Astrocyte of the spinal cord (primary cell): ENCODE results near the gene EARS2.

Experiments used
- DNase-seq: peaks from one replicate; pipeline ENCODE4 v3.0.0; 2011; ENCODE audit warnings: low read depth, low spot score
- H3K4me3 ChIP-seq: 2 replicates; pipeline ENCODE4 v1.5.1; 2011; ENCODE audit warnings: low read depth, mild to moderate bottlenecking, low read length, moderate library complexity
- in situ Hi-C: cut with HindIII; loops from 2 replicates; pipeline ENCODE4 v1.10.0; 2017; ENCODE audit warnings: low sequenced_read_pairs
- TF ChIP-seq, protein P1 (sequence below): IDR thresholded peaks from 2 replicates; pipeline ENCODE4 v1.5.1; 2012; ENCODE audit warnings: low read depth, mild to moderate bottlenecking, low read length, inconsistent platforms

The EARS2 gene

DNA sequence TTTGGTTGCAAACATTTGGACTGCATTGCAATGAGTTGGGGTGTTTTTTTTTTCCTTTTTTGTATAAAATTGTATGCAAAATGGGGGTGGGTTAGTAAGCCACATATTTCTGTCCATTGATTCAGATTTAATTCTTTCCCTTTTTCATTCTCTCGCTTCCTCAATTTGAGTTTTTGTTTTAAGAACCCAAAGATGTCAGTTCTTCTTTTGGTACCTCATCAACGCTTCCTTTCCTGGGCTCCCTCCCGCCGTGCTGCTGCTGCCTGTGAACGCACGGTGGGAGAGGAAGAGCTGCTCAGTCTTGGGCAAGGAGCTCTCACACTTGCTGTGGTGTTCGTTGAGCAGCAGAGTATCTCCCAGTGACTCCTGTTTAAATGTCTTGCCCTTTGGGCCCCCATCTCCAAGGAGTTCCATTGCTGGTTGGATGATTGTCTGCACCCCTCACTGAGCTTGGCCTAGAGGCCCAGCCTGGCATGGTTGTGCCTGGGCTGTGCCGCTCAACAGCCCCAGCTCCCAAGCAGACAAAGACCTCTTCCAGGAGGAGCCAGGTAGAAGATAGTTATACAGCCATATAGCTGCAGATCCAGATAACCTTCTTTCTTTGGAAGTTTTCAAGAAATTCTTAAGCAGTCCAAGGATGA, 14.0 kb upstream of the EARS2 start:
- no peak for DNase-seq
- TF ChIP-seq, protein P1, sequence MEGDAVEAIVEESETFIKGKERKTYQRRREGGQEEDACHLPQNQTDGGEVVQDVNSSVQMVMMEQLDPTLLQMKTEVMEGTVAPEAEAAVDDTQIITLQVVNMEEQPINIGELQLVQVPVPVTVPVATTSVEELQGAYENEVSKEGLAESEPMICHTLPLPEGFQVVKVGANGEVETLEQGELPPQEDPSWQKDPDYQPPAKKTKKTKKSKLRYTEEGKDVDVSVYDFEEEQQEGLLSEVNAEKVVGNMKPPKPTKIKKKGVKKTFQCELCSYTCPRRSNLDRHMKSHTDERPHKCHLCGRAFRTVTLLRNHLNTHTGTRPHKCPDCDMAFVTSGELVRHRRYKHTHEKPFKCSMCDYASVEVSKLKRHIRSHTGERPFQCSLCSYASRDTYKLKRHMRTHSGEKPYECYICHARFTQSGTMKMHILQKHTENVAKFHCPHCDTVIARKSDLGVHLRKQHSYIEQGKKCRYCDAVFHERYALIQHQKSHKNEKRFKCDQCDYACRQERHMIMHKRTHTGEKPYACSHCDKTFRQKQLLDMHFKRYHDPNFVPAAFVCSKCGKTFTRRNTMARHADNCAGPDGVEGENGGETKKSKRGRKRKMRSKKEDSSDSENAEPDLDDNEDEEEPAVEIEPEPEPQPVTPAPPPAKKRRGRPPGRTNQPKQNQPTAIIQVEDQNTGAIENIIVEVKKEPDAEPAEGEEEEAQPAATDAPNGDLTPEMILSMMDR = no peak
- no peak overlapping the region for H3K4me3 ChIP-seq
- in situ Hi-C loops = no loop called here

DNA sequence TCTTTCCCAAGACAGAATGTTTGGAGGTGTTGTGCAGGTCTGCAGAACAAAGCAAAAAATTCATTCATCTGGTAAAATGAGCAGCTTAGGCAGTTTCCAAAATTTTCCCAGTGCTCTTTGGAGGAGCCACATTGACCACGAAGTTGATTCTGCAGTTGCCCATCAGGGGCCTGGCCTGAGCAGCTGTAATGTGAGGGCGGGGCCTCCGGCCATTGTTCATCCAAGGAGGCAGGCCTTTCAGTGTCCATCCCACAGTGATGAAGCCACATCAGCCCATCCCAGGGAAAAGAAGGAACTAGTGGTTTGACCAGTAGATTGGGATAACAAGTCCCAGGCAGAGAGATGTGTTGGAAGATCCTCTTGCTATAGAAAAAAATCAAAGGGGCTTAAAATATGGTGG, 10.5 kb upstream of the EARS2 start:
- H3K4me3 ChIP-seq = no peak overlapping the region
- no peak for DNase-seq
- TF ChIP-seq, protein P1 = no peak
- in situ Hi-C loops = no loop called here

DNA sequence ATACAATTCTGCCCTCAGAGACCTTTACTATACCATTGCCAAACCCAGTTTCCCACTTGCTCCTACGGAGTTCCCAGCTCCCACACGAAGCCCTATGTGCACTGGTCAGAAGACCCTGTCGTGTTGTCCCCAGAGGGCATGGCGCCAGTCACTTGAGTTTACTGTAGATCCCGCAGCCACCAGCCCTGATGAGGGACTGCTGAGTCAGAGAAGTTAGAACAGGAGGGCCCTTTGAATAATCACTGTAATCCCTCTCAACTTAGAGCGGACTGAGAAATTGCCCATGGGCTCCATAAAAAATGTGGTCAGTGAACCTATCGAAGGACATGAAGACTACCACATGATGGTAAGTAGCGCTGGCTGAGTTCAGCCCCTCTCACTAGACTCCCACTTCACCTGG, 9.6 kb upstream of the EARS2 start:
- TF ChIP-seq, protein P1 = no peak
- DNase-seq = no peak
- H3K4me3 ChIP-seq = no peak overlapping the region
- in situ Hi-C loops = no loop called here

DNA sequence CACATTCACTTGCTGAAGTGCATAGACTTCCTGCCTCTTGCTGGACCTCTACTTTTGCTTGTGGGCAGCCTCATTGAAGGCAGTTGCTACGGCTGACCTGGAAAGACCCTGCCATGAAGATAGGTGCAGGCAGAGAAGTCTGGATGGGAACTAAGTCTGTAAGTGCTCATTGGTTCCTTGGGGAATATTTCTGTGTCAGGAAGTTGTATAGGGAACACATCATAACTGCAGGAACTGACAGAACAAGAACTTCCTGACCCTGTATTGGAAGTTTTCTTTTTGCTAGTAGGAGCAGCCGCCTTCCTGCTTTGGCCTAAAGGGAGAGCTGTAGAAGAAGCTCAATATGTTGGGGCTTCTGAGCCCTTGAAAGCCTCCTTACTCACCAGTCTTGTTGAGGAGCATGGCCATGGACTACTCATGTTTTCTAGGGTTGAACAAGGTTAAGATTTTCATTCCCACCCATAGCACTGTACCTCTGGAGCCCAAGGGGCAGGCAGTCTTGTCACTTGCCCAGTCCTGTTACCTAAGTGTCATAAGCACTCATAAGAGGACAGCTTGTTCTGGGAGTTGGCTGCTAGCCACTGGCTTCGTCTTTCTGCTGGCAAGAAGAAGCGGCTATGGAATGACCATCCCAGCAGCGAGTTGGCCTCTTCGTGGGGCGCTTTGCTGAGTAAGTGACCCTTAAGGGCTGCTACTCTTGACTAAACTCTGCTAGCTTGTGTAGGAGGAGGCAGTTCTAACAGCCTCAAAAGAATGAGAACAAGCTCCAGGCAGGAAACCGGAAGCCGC, 7.6 kb upstream of the EARS2 start:
- no peak for DNase-seq
- no peak overlapping the region for H3K4me3 ChIP-seq
- in situ Hi-C loops = no loop called here
- TF ChIP-seq, protein P1 = no peak

DNA sequence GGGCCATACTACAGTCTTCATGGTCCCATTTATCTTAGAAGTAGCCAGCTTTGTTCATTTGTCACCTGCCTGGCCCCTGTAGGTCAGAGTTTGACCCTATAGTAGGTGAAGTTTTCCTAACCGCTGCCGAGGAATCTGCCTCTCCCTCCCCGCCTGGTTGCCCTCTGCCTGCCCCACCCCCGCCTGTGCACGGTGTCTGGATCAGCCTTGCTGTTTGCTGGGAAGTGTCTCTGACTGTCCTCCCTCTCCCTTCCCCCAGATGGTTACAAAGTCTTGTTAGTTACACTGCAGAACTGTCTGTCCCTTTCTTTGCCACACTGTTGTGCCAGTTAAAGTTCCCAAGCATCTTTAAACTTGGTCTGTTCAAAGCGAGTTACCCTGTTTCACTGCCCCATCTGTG, 6.0 kb upstream of the EARS2 start:
- DNase-seq = no peak
- no peak overlapping the region for H3K4me3 ChIP-seq
- in situ Hi-C loops = no loop called here
- TF ChIP-seq, protein P1 = no peak

DNA sequence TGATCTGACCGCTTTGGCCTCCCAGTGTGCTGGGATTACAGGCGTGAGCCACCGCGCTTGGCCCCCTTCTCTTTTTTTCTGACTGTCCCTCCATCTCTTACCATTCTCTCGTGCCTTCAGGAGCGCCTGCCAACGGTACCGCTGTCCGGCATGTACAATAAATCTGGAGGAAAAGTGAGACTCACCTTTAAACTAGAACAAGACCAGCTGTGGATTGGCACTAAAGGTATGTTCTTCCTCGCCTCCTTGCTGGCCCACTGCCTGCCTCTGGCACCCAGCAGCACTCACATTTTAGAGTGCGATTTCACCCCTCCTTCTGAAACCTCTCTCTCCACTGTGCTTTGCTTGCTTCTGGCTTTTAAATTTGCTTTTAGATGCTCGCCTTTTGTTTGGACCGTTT, 5.4 kb upstream of the EARS2 start:
- TF ChIP-seq, protein P1 = no peak
- H3K4me3 ChIP-seq = no peak overlapping the region
- DNase-seq = no peak
- in situ Hi-C loops = no loop called here
